HCT116 (cell line): Measurements from ENCODE around the gene P2RY13. TPM values are rescaled to one million over a fixed set of nuclear protein-coding genes. Genes with fewer than 3 reads are reported as not detected.

Experiments
- ATAC-seq: fragments of 200-7000 bp; cut with Tn5 transposase; 2 replicates; pipeline ENCODE4 v1.9.1; 2020; ENCODE audit warnings: mild to moderate bottlenecking, moderate library complexity
- BruUV-seq: library from RNA; stranded (reverse); fragments of 400-500 nt; replicated peaks from 2 replicates; lab custom pipeline; 2021; lab: Mats Ljungman, UMichigan
- CTCF ChIA-PET: fragments of 300-600 bp; sonication (Branson Sonifier 250); formaldehyde crosslinking; loops from one replicate; lab custom pipeline; 2021; ENCODE audit warnings: antibody characterized with exemption; lab: Charles Lee
- POLR2A ChIA-PET: fragments of 300-600, 350-600 bp; sonication (Branson Sonifier 250); formaldehyde crosslinking; loops from one replicate; lab custom pipeline; 2021; ENCODE audit warnings: antibody characterized with exemption; lab: Charles Lee
- RAD21 ChIA-PET, 2 experiments: fragments of 300-600 bp; sonication (Branson Sonifier 250); formaldehyde crosslinking; loops; one replicate each; lab custom pipeline; 2023; ENCODE audit warnings: low total read pairs in 2 of 2; ENCODE audit not compliant: uncharacterized antibody in 2 of 2, unreplicated experiment in 2 of 2, low non-redundant PET in 1 of 2; lab: Charles Lee
- DNase-seq: peaks from one replicate; pipeline ENCODE4 v3.0.0-alpha.2; 2010; ENCODE audit warnings: low read depth, low spot score
- H2AFZ ChIP-seq: fragments of 200-600 bp; shearing (Covaris generic), sonication (generic); 2 replicates; pipeline ENCODE4 v1.6.1; 2017; ENCODE audit warnings: low read depth, mixed run types, mixed read lengths, antibody characterized with exemption, low read length; ENCODE audit not compliant: poor library complexity, severe bottlenecking
- H3K27ac ChIP-seq: 2 replicates; pipeline ENCODE4 v1.5.1; 2012; ENCODE audit warnings: low read depth, low read length
- H3K27me3 ChIP-seq: fragments of 200-600 bp; sonication (generic); 2 replicates; pipeline ENCODE4 v1.6.1; 2016; ENCODE audit warnings: mixed run types, low read length, mixed read lengths; ENCODE audit not compliant: insufficient read depth
- H3K36me3 ChIP-seq, 2 experiments: fragments of 200-500 bp in 1 of 2; fragments of 200-600 bp in 1 of 2; sonication (Bioruptor generic) in 1 of 2; sonication (generic) in 1 of 2; 2 replicates each; pipeline versions ENCODE4 v1.5.1 to v1.6.1; 2014 to 2016; ENCODE audit warnings: low read length in 2 of 2, inconsistent platforms in 1 of 2, mixed read lengths in 1 of 2, mixed run types in 1 of 2; ENCODE audit not compliant: insufficient read depth in 2 of 2, control insufficient read depth in 1 of 2
- H3K4me1 ChIP-seq, 2 experiments: fragments of 200-600 bp in 1 of 2; sonication (generic) in 1 of 2; 2 replicates each; pipeline versions ENCODE4 v1.5.1 to v1.6.1; 2012 to 2017; ENCODE audit warnings: low read length in 2 of 2, inconsistent platforms in 1 of 2, mild to moderate bottlenecking in 1 of 2, mixed read lengths in 1 of 2, mixed run types in 1 of 2, moderate library complexity in 1 of 2; ENCODE audit not compliant: insufficient read depth in 2 of 2, control insufficient read depth in 1 of 2
- H3K4me2 ChIP-seq: fragments of 200-600 bp; sonication (generic); 2 replicates; pipeline ENCODE4 v1.6.1; 2017; ENCODE audit warnings: mixed run types, low read length, mixed read lengths
- H3K4me3 ChIP-seq, 2 experiments: fragments of 200-600 bp in 1 of 2; sonication (generic) in 1 of 2; replicated peaks in 1 of 2; 2 replicates each; pipeline ENCODE4 v1.5.1; 2011 to 2016; ENCODE audit warnings: low read length in 2 of 2, control low read depth in 1 of 2, low read depth in 1 of 2, mild to moderate bottlenecking in 1 of 2, mixed read lengths in 1 of 2, mixed run types in 1 of 2
- H3K79me2 ChIP-seq: fragments of 200-600 bp; sonication (generic); 2 replicates; pipeline ENCODE4 v1.6.1; 2017; ENCODE audit warnings: mild to moderate bottlenecking, mixed run types, low read length, moderate library complexity, mixed read lengths; ENCODE audit not compliant: insufficient read depth
- H3K9ac ChIP-seq: fragments of 200-600 bp; sonication (generic); 2 replicates; pipeline ENCODE4 v1.6.1; 2016; ENCODE audit warnings: low read length, mixed read lengths
- H3K9me2 ChIP-seq: fragments of 200-600 bp; sonication (generic), shearing (Covaris generic); 2 replicates; pipeline ENCODE4 v1.6.1; 2017; ENCODE audit warnings: mixed run types, mild to moderate bottlenecking, moderate library complexity; ENCODE audit not compliant: insufficient read depth
- H3K9me3 ChIP-seq, 2 experiments: fragments of 200-500 bp in 1 of 2; fragments of 200-600 bp in 1 of 2; sonication (Bioruptor generic) in 1 of 2; sonication (generic) in 1 of 2; 2 replicates each; pipeline ENCODE4 v1.6.1; 2014 to 2017; ENCODE audit warnings: low read length in 2 of 2, mixed read lengths in 2 of 2, inconsistent platforms in 1 of 2, low read depth in 1 of 2, mild to moderate bottlenecking in 1 of 2, mixed run types in 1 of 2, moderate library complexity in 1 of 2; ENCODE audit not compliant: control insufficient read depth in 1 of 2, insufficient read depth in 1 of 2
- H4K20me1 ChIP-seq: fragments of 200-600 bp; sonication (generic), shearing (Covaris generic); 2 replicates; pipeline ENCODE4 v1.6.1; 2017; ENCODE audit warnings: mixed run types, mild to moderate bottlenecking, moderate library complexity; ENCODE audit not compliant: insufficient read depth
- CEBPB ChIP-seq: IDR thresholded peaks from 2 replicates; pipeline ENCODE4 v1.6.1; 2012; ENCODE audit warnings: low read depth
- ELF1 ChIP-seq: IDR thresholded peaks from 2 replicates; pipeline ENCODE4 v1.6.1; 2012; ENCODE audit warnings: low read depth, borderline replicate concordance
- EZH2 ChIP-seq: fragments of 200-600 bp; sonication (generic); IDR thresholded peaks from 2 replicates; pipeline ENCODE4 v1.6.1; 2017; ENCODE audit warnings: antibody characterized with exemption, mixed run types
- EZH2phosphoT487 ChIP-seq: fragments of 200-600 bp; IDR thresholded peaks from 2 replicates; pipeline ENCODE4 v1.6.1; 2018; ENCODE audit warnings: antibody characterized with exemption, borderline replicate concordance
- FOSL1 ChIP-seq: IDR thresholded peaks from 2 replicates; pipeline ENCODE4 v1.6.1; 2012; ENCODE audit warnings: low read depth
- JUND ChIP-seq: IDR thresholded peaks from 2 replicates; pipeline ENCODE4 v1.6.1; 2012
- MAX ChIP-seq: IDR thresholded peaks from 2 replicates; pipeline ENCODE4 v1.6.1; 2012
- POLR2A ChIP-seq: IDR thresholded peaks from 2 replicates; pipeline ENCODE4 v1.7.0; 2011; ENCODE audit warnings: borderline replicate concordance; ENCODE audit not compliant: insufficient read depth, insufficient read length; ENCODE audit errors: extremely low read depth
- REST ChIP-seq: IDR thresholded peaks from 2 replicates; pipeline ENCODE4 v1.6.1; 2012; ENCODE audit warnings: low read depth
- SIN3A ChIP-seq: IDR thresholded peaks from 2 replicates; pipeline ENCODE4 v1.6.1; 2012; ENCODE audit warnings: low read depth
- SRF ChIP-seq: IDR thresholded peaks from 2 replicates; pipeline ENCODE4 v1.6.1; 2012; ENCODE audit warnings: low read depth
- TCF7L2 ChIP-seq: IDR thresholded peaks from 2 replicates; pipeline ENCODE4 v1.7.0; 2011; ENCODE audit warnings: borderline replicate concordance, inconsistent platforms; ENCODE audit not compliant: insufficient read depth, insufficient read length; ENCODE audit errors: extremely low read depth
- YY1 ChIP-seq: IDR thresholded peaks from 2 replicates; pipeline ENCODE4 v1.6.1; 2011; ENCODE audit warnings: low read length, low read depth, moderate library complexity, mild to moderate bottlenecking; ENCODE audit not compliant: insufficient replicate concordance; ENCODE audit errors: extremely low read depth
- ZBTB33 ChIP-seq: IDR thresholded peaks from 2 replicates; pipeline ENCODE4 v1.6.1; 2011; ENCODE audit warnings: mild to moderate bottlenecking, low read length, moderate library complexity; ENCODE audit not compliant: insufficient replicate concordance; ENCODE audit errors: extremely low read depth
- ZFX ChIP-seq: fragments of 450-650 bp; IDR thresholded peaks from 2 replicates; pipeline ENCODE4 v1.6.1; 2017
- ZNF274 ChIP-seq: fragments of 200-500 bp; sonication (Bioruptor generic); IDR thresholded peaks from 2 replicates; pipeline ENCODE4 v1.6.1; 2014; ENCODE audit warnings: mild to moderate bottlenecking, low read depth, low read length, inconsistent platforms
- intact Hi-C: fragments of 100-400 bp; cut with micrococcal nuclease; formaldehyde crosslinking; loops from 2 replicates; pipeline ENCODE4 v1.10.0; 2022
- total RNA-seq: library from RNA; stranded (reverse); gene quantifications from one replicate; pipeline ENCODE4 v1.2.1, GENCODE V29; 2021; ENCODE audit not compliant: unreplicated experiment

Gene P2RY13
- total RNA-seq, 1 experiment from 2014 or later: not detected

- Histone ChIP-seq H3K9me2 (no peaks in the 10 kb centered on the region), H3K4me1 (no peaks in the 10 kb centered on the region), H2AFZ (no peak overlapping the region), H4K20me1 (no peaks in the 10 kb centered on the region), H3K27ac (no peak overlapping the region), H3K4me3 (no peak overlapping the region), H3K9me3 (no peaks in the 10 kb centered on the region), H3K4me2 (no peak overlapping the region), H3K79me2 (no peaks in the 10 kb centered on the region), H3K36me3 (no peaks in the 10 kb centered on the region), H3K27me3 (no peaks in the 10 kb centered on the region), H3K9ac (no peak overlapping the region)
- CTCF ChIA-PET: interaction anchor here (0.7 kb wide), 1 partner anchor 109 kb away, joined by 3 read pairs; no protein-coding TSS in a partner anchor
- intact Hi-C loops: no loop called here
- DNase-seq: no peak
- ATAC-seq: no peak
- TF ChIP-seq SIN3A (no peak), SRF (no peak), TCF7L2 (no peak), ZFX (no peak), ZBTB33 (no peak), EZH2phosphoT487 (no peak), CEBPB (no peak), JUND (no peak), ELF1 (no peak), MAX (no peak), YY1 (no peak), ZNF274 (no peak), REST (no peak), POLR2A (no peak), FOSL1 (no peak), EZH2 (no peak)
- POLR2A ChIA-PET: no interaction called here
- RAD21 ChIA-PET: no interaction called here
- no TSS peak for BruUV-seq
Measured at GRCh38 chr3:151276687-151277042, 52.7 kb downstream of the P2RY13 start.
